ENCODE data around the gene LRFN2.
A peak's percentile ranks its signal among the peaks of the same experiment; 100 is the strongest.

Gene LRFN2

GRCh38 chr6:40492187-40492586, 95.0 kb downstream of the LRFN2 start:
- Histone ChIP-seq H4K20me1 (peaks cover 0 to 54% (median 0%) of the 10 kb centered on the region in 11 experiments; a peak in 3 of 22 replicates), H3K9ac (no peak overlapping the region), H3K4me3 (no peak overlapping the region), H3K4me2 (peak overlapping the region in 7 of 11 experiments; percentile 1 to 51 (median 40); a peak in 10 of 22 replicates), H3K27ac (no peak overlapping the region), H3K9me3 (replicated peaks in 1 of 11) (no peaks in the 10 kb centered on the region), H3K4me1 (peaks cover 0 to 29% (median 12%) of the 10 kb centered on the region in 10 experiments; a peak in 14 of 20 replicates), H3K27me3 (no peaks in the 10 kb centered on the region), H3K36me3 (no peaks in the 10 kb centered on the region)
- TF ChIP-seq Cebpa-rat (IDR thresholded peaks at IDR 0.05), result no peak

- H3K4me1 ChIP-seq, result peaks cover 0 to 33% (median 12%) of the 10 kb centered on the region in 10 experiments; a peak in 14 of 20 replicates
- no peaks in the 10 kb centered on the region for H3K27me3 ChIP-seq
- no peaks in the 10 kb centered on the region for H3K9me3 ChIP-seq (replicated peaks in 1 of 11)
- H4K20me1 ChIP-seq, result peaks cover 0 to 56% (median 0%) of the 10 kb centered on the region in 11 experiments; a peak in 5 of 22 replicates
- TF ChIP-seq Cebpa-rat (IDR thresholded peaks at IDR 0.05), result no peak
- no peak overlapping the region for H3K9ac ChIP-seq
- H3K4me3 ChIP-seq, result no peak overlapping the region
- no peaks in the 10 kb centered on the region for H3K36me3 ChIP-seq
- H3K4me2 ChIP-seq, result no peak overlapping the region
- no peak overlapping the region for H3K27ac ChIP-seq
These were observed 96.7 kb downstream of the LRFN2 start for GRCh38 chr6:40490508-40490907.

- H3K4me2 ChIP-seq, result no peak overlapping the region
- no peaks in the 10 kb centered on the region for H3K9me3 ChIP-seq (replicated peaks in 1 of 11)
- H3K4me1 ChIP-seq, result peaks cover 0 to 38% (median 12%) of the 10 kb centered on the region in 10 experiments; a peak in 14 of 20 replicates
- peaks cover 0 to 62% (median 0%) of the 10 kb centered on the region in 11 experiments; a peak in 5 of 22 replicates for H4K20me1 ChIP-seq
- H3K36me3 ChIP-seq, result no peaks in the 10 kb centered on the region
- no peak overlapping the region for H3K27ac ChIP-seq
- TF ChIP-seq Cebpa-rat (IDR thresholded peaks at IDR 0.05), result no peak
- H3K9ac ChIP-seq, result no peak overlapping the region
- H3K27me3 ChIP-seq, result no peaks in the 10 kb centered on the region
- no peak overlapping the region for H3K4me3 ChIP-seq
These were observed 97.4 kb downstream of the LRFN2 start for GRCh38 chr6:40489798-40490197.

- Histone ChIP-seq H3K4me3 (no peak overlapping the region), H3K4me1 (peaks cover 0 to 41% (median 14%) of the 10 kb centered on the region in 10 experiments; a peak in 13 of 20 replicates), H3K27ac (no peak overlapping the region), H3K9me3 (replicated peaks in 1 of 11) (no peaks in the 10 kb centered on the region), H3K27me3 (no peaks in the 10 kb centered on the region), H4K20me1 (peaks cover 0 to 88% (median 0%) of the 10 kb centered on the region in 11 experiments; a peak in 7 of 22 replicates), H3K36me3 (no peaks in the 10 kb centered on the region), H3K4me2 (peak overlapping the region in 1 of 11 experiments; percentile 10; a peak in 1 of 22 replicates), H3K9ac (no peak overlapping the region)
- TF ChIP-seq Cebpa-rat (IDR thresholded peaks at IDR 0.05), result no peak
These were observed 100.6 kb downstream of the LRFN2 start for GRCh38 chr6:40486576-40486975.

- no peaks in the 10 kb centered on the region for H3K36me3 ChIP-seq
- H3K27me3 ChIP-seq, result no peaks in the 10 kb centered on the region
- H3K9me3 ChIP-seq (replicated peaks in 1 of 11), result no peaks in the 10 kb centered on the region
- H4K20me1 ChIP-seq, result peaks cover 0 to 92% (median 0%) of the 10 kb centered on the region in 11 experiments; a peak in 7 of 22 replicates
- peaks cover 0 to 41% (median 14%) of the 10 kb centered on the region in 10 experiments; a peak in 13 of 20 replicates for H3K4me1 ChIP-seq
- H3K4me2 ChIP-seq, result peak overlapping the region in 2 of 11 experiments; percentile 10 to 39; a peak in 2 of 22 replicates
- H3K27ac ChIP-seq, result no peak overlapping the region
- TF ChIP-seq Cebpa-rat (IDR thresholded peaks at IDR 0.05), result no peak
- H3K4me3 ChIP-seq, result no peak overlapping the region
- H3K9ac ChIP-seq, result no peak overlapping the region
These were observed 101.4 kb downstream of the LRFN2 start for GRCh38 chr6:40485795-40486194.

- TF ChIP-seq Cebpa-rat (IDR thresholded peaks at IDR 0.05), result no peak
- Histone ChIP-seq H3K36me3 (no peaks in the 10 kb centered on the region), H3K4me2 (0 out of 22 replicates have a peak overlapping the region, but pooled peaks of 2 of the 11 experiments have one; percentile 10 to 39), H3K4me3 (no peak overlapping the region), H4K20me1 (peaks cover 0 to 92% (median 0%) of the 10 kb centered on the region in 11 experiments; a peak in 7 of 22 replicates), H3K9me3 (replicated peaks in 1 of 11) (no peaks in the 10 kb centered on the region), H3K4me1 (peaks cover 0 to 41% (median 14%) of the 10 kb centered on the region in 10 experiments; a peak in 13 of 20 replicates), H3K27ac (no peak overlapping the region), H3K27me3 (no peaks in the 10 kb centered on the region), H3K9ac (no peak overlapping the region)
These were observed 101.9 kb downstream of the LRFN2 start for GRCh38 chr6:40485300-40485699.

GRCh38 chr6:40484066-40484465, 103.1 kb downstream of the LRFN2 start:
- Histone ChIP-seq H3K9me3 (replicated peaks in 1 of 11) (no peaks in the 10 kb centered on the region), H3K4me2 (no peak overlapping the region), H3K4me3 (no peak overlapping the region), H3K36me3 (no peaks in the 10 kb centered on the region), H4K20me1 (peaks cover 0 to 91% (median 0%) of the 10 kb centered on the region in 11 experiments; a peak in 7 of 22 replicates), H3K27me3 (no peaks in the 10 kb centered on the region), H3K27ac (no peak overlapping the region), H3K9ac (no peak overlapping the region), H3K4me1 (peaks cover 0 to 41% (median 14%) of the 10 kb centered on the region in 10 experiments; a peak in 13 of 20 replicates)
- no peak for TF ChIP-seq Cebpa-rat (IDR thresholded peaks at IDR 0.05)

- Histone ChIP-seq H3K4me2 (peak overlapping the region in 8 of 11 experiments; percentile 15 to 56 (median 46); a peak in 14 of 22 replicates), H3K4me1 (peaks cover 7 to 55% (median 25%) of the 10 kb centered on the region in 10 experiments), H3K36me3 (no peaks in the 10 kb centered on the region), H3K27me3 (no peaks in the 10 kb centered on the region), H4K20me1 (peaks cover 0 to 89% (median 0%) of the 10 kb centered on the region in 11 experiments; a peak in 7 of 22 replicates), H3K9me3 (replicated peaks in 1 of 11) (no peaks in the 10 kb centered on the region), H3K27ac (no peak overlapping the region), H3K4me3 (no peak overlapping the region), H3K9ac (no peak overlapping the region)
- no peak for TF ChIP-seq Cebpa-rat (IDR thresholded peaks at IDR 0.05)
These were observed 104.6 kb downstream of the LRFN2 start for GRCh38 chr6:40482532-40482931.

- no peak overlapping the region for H3K27ac ChIP-seq
- no peak for TF ChIP-seq Cebpa-rat (IDR thresholded peaks at IDR 0.05)
- no peak overlapping the region for H3K4me2 ChIP-seq
- no peaks in the 10 kb centered on the region for H3K9me3 ChIP-seq (replicated peaks in 1 of 11)
- H4K20me1 ChIP-seq, result peaks cover 0 to 90% (median 0%) of the 10 kb centered on the region in 11 experiments; a peak in 6 of 22 replicates
- H3K4me1 ChIP-seq, result peaks cover 10 to 48% (median 30%) of the 10 kb centered on the region in 10 experiments
- H3K4me3 ChIP-seq, result no peak overlapping the region
- H3K36me3 ChIP-seq, result no peaks in the 10 kb centered on the region
- H3K9ac ChIP-seq, result no peak overlapping the region
- no peaks in the 10 kb centered on the region for H3K27me3 ChIP-seq
These were observed 106.5 kb downstream of the LRFN2 start for GRCh38 chr6:40480678-40481077.

Data from BLaER1 treated with 17β-estradiol and CSF1 and Interleukin-3, amounts not matched to agents 10 nM and 100 nM (cell line).